Measurements from ENCODE around the gene SETD1A. TPM values are rescaled to one million over a fixed set of nuclear protein-coding genes. Genes with fewer than 3 reads are reported as not detected.
A peak's percentile ranks its signal among the peaks of the same experiment; 100 is the strongest.

The SETD1A gene
- total RNA-seq, 1 donor from 2014 or later: 4.7 TPM

DNA sequence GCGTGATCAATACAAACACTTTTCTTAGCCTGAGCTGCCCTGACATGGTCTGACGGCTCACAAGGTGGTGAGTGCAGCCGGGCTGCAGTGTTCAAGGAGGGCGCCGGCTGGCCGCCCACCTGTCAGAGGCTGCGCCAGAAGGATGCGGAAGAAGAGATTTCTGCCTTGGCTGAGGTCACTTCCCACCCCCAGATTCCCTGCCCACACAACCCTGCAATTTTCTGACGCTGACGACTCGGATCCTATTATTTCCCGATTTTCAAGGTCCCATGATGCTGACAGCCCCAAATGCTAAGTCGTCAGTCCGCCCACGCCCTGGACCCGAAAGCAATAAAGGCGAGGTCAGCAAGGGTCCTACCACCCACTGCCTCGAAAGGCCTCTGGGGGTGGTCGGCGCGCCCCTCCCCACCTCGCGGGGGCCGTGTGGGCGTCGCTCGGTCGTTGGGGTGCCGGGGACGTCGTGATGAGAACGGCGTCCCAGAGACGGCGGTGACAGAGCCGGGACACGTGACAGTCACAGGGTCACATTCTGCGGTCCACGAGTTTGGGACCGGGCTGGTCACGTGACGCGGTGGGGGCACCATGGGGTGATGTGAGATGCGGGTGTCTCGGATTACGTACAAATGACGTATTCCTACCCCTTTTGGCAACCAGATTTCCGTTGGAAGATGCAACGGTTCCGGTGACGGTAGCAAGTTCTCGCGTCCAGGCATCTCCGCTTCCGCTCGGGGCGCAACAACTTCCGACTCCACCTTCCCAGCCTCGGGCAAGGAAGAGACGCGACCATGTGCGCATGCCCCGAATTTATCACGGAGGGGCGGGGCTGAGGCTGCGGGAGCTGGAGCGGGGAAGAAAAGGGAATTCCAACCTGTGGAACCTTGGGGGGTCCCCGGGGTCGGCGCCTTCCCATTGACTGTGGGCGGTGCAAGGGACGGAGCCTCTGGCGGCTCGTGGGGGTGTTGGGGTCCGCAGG lies 75.5 kb downstream of the SETD1A start, which contains the start of gene STX4:
Gene STX4, plus strand, starts transcription at position 823 of the 973 bp plus-strand sequence. CDS start 248 bp downstream, outside the sequence.
- no peak for DNase-seq (ENCODE audit: low read depth)
- TF ChIP-seq, protein P1, sequence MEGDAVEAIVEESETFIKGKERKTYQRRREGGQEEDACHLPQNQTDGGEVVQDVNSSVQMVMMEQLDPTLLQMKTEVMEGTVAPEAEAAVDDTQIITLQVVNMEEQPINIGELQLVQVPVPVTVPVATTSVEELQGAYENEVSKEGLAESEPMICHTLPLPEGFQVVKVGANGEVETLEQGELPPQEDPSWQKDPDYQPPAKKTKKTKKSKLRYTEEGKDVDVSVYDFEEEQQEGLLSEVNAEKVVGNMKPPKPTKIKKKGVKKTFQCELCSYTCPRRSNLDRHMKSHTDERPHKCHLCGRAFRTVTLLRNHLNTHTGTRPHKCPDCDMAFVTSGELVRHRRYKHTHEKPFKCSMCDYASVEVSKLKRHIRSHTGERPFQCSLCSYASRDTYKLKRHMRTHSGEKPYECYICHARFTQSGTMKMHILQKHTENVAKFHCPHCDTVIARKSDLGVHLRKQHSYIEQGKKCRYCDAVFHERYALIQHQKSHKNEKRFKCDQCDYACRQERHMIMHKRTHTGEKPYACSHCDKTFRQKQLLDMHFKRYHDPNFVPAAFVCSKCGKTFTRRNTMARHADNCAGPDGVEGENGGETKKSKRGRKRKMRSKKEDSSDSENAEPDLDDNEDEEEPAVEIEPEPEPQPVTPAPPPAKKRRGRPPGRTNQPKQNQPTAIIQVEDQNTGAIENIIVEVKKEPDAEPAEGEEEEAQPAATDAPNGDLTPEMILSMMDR (conservative IDR thresholded peaks at IDR 0.05; ENCODE audit: low read depth, low read length): no peak
- H3K4me3 ChIP-seq (ENCODE audit: low read depth, low read length): peak within 1 kb of the TSS; percentile 98

DNA sequence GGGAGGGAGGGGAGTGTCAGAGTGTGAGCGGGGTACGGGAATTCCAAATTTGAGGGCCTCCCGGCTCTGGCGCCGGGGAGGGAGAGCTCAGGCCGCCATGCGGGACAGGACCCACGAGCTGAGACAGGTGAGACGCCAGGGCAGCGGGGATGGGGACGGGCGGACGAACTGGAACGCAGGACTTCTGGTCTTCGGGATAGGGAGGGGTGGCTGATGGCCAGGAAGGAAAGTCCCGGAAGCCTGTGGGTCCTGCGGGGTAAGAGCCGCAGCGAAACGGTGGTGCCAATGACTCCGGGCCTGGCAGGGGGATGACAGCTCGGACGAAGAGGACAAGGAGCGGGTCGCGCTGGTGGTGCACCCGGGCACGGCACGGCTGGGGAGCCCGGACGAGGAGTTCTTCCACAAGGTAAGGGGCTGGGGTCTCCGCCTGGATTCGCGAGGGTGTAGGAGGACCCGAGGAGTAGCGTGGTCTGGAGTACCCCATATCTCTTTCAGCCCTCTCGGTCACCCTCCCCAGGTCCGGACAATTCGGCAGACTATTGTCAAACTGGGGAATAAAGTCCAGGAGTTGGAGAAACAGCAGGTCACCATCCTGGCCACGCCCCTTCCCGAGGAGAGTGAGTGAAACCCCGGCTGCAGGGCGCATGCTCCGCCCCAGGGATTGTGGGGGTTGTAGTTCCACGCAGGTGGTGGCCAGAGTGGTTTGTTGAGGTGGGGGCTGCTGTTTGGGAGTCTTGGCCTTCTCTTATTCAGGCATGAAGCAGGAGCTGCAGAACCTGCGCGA lies 76.3 kb downstream of the SETD1A start:
- DNase-seq (ENCODE audit: low read depth): no peak
- peak overlapping the region; percentile 98 for H3K4me3 ChIP-seq (ENCODE audit: low read depth, low read length)
- TF ChIP-seq, protein P1 (conservative IDR thresholded peaks at IDR 0.05; ENCODE audit: low read depth, low read length): no peak

Other genes with a start within 250 kb of the SETD1A start
- gene PHKG2, start 209.3 kb upstream of the SETD1A start, total RNA-seq: 27.6 and 42.0 TPM in 2 replicates
- 7.0 and 8.2 TPM in 2 replicates for gene CFAP119, start 195.7 kb upstream of the SETD1A start, total RNA-seq
- gene RNF40, start 195.4 kb upstream of the SETD1A start, total RNA-seq: 47.2 and 73.8 TPM in 2 replicates
- 11.4 and 14.0 TPM in 2 replicates for gene ZNF629, start 170.5 kb upstream of the SETD1A start, total RNA-seq
- gene BCL7C, start 63.7 kb upstream of the SETD1A start, total RNA-seq: 57.6 and 79.1 TPM in 2 replicates
- 0.87 and 4.3 TPM in 2 replicates for gene CTF1, start 61.1 kb upstream of the SETD1A start, total RNA-seq
- 35.6 and 65.3 TPM in 2 replicates for gene FBXL19, start 34.2 kb upstream of the SETD1A start, total RNA-seq
- gene ORAI3, start 8.7 kb upstream of the SETD1A start, total RNA-seq: 10.4 and 37.6 TPM in 2 replicates
- 22.9 and 24.2 TPM in 2 replicates for gene HSD3B7, start 27.5 kb downstream of the SETD1A start, total RNA-seq
- gene STX1B, start 52.9 kb downstream of the SETD1A start, total RNA-seq: 0.40 and 0.58 TPM in 2 replicates
- 19.5 and 26.1 TPM in 2 replicates for gene STX4, start 75.8 kb downstream of the SETD1A start, total RNA-seq
- gene ZNF668, start 116.5 kb downstream of the SETD1A start, total RNA-seq: 11.1 and 18.3 TPM in 2 replicates
- gene ZNF646, start 116.7 kb downstream of the SETD1A start, total RNA-seq: 12.7 and 13.5 TPM in 2 replicates
- 0.58 and 2.2 TPM in 2 replicates for gene PRSS53, start 131.2 kb downstream of the SETD1A start, total RNA-seq
- gene VKORC1, start 137.0 kb downstream of the SETD1A start, total RNA-seq: 129 and 214 TPM in 2 replicates
- 78.2 and 80.3 TPM in 2 replicates for gene BCKDK, start 150.6 kb downstream of the SETD1A start, total RNA-seq
- 38.3 and 43.7 TPM in 2 replicates for gene KAT8, start 159.9 kb downstream of the SETD1A start, total RNA-seq
- 27.4 and 53.6 TPM in 2 replicates for gene PRSS8, start 178.0 kb downstream of the SETD1A start, total RNA-seq
- gene PRSS36, start 192.3 kb downstream of the SETD1A start, total RNA-seq: 0.29 and 1.3 TPM in 2 replicates
- gene FUS, start 222.4 kb downstream of the SETD1A start, total RNA-seq: 67.2 and 83.8 TPM in 2 replicates
- 22.0 and 43.5 TPM in 2 replicates for gene PYCARD, start 245.0 kb downstream of the SETD1A start, total RNA-seq